SK-N-SH treated with all-trans-retinoic acid at 6 μM for 48 hours (cell line): ENCODE measurements around the gene SRP54.

ENCODE experiments used
- ATAC-seq: fragments of 200-7000 bp; cut with Tn5 transposase; 3 replicates; pipeline ENCODE4 v1.9.1; 2020; ENCODE audit warnings: mild to moderate bottlenecking, moderate library complexity
- ARNTL ChIP-seq: fragments of 450-650 bp; formaldehyde crosslinking; IDR thresholded peaks from 2 replicates; pipeline ENCODE4 v1.5.0; 2020; ENCODE audit warnings: low read depth, mild to moderate bottlenecking, moderate library complexity, borderline replicate concordance
- BACH2 ChIP-seq: fragments of 250-450 bp; sonication (Bioruptor Pico); IDR thresholded peaks from 2 replicates; pipeline ENCODE4 v1.9.0; 2021; ENCODE audit warnings: mild to moderate bottlenecking, borderline replicate concordance
- CREB5 ChIP-seq: fragments of 250-450 bp; sonication (Bioruptor Pico); IDR thresholded peaks from 2 replicates; pipeline ENCODE4 v1.5.1; 2020; ENCODE audit warnings: low read depth, mild to moderate bottlenecking, moderate library complexity
- CSDC2 ChIP-seq: fragments of 250-450 bp; sonication (Bioruptor Pico); IDR thresholded peaks from 2 replicates; pipeline ENCODE4 v1.5.0; 2020; ENCODE audit warnings: mild to moderate bottlenecking, moderate library complexity
- ESRRG ChIP-seq: fragments of 250-450 bp; sonication (Bioruptor Pico); IDR thresholded peaks from 2 replicates; pipeline ENCODE4 v1.6.1; 2021; ENCODE audit warnings: mild to moderate bottlenecking
- GLIS3 ChIP-seq: fragments of 250-450 bp; sonication (Bioruptor Pico); IDR thresholded peaks from 2 replicates; pipeline ENCODE4 v1.5.0; 2020; ENCODE audit warnings: mild to moderate bottlenecking, moderate library complexity
- POU6F1 ChIP-seq: fragments of 250-450 bp; sonication (Bioruptor Pico); IDR thresholded peaks from 2 replicates; pipeline ENCODE4 v1.8.0; 2021; ENCODE audit warnings: low read depth, mild to moderate bottlenecking, moderate library complexity, borderline replicate concordance
- RARB ChIP-seq: fragments of 250-450 bp; sonication (Bioruptor Pico); IDR thresholded peaks from 2 replicates; pipeline ENCODE4 v1.8.0; 2021; ENCODE audit warnings: mild to moderate bottlenecking, moderate library complexity
- SNAI2 ChIP-seq: fragments of 250-450 bp; sonication (Bioruptor Pico); IDR thresholded peaks from 2 replicates; pipeline ENCODE4 v1.5.0; 2020; ENCODE audit warnings: mild to moderate bottlenecking, moderate library complexity
- TCF4 ChIP-seq: fragments of 250-450 bp; sonication (Bioruptor Pico); IDR thresholded peaks from 2 replicates; pipeline ENCODE4 v1.8.0; 2021; ENCODE audit warnings: mild to moderate bottlenecking, moderate library complexity, borderline replicate concordance
- TOX ChIP-seq: fragments of 250-450 bp; sonication (Bioruptor Pico); IDR thresholded peaks from 2 replicates; pipeline ENCODE4 v1.8.0; 2021; ENCODE audit warnings: mild to moderate bottlenecking, moderate library complexity, borderline replicate concordance
- ZC3H10 ChIP-seq: fragments of 250-450 bp; sonication (Bioruptor Pico); IDR thresholded peaks from 2 replicates; pipeline ENCODE4 v1.5.1; 2021; ENCODE audit warnings: mild to moderate bottlenecking, moderate library complexity
- ZFP3 ChIP-seq: fragments of 250-450 bp; sonication (Bioruptor Pico); IDR thresholded peaks from 2 replicates; pipeline ENCODE4 v1.5.0; 2020; ENCODE audit warnings: mild to moderate bottlenecking, moderate library complexity
- ZFP30 ChIP-seq: fragments of 450-650 bp; formaldehyde crosslinking; IDR thresholded peaks from 2 replicates; pipeline ENCODE4 v1.5.0; 2022; ENCODE audit warnings: mild to moderate bottlenecking, moderate library complexity
- ZNF70 ChIP-seq: fragments of 450-650 bp; formaldehyde crosslinking; IDR thresholded peaks from 2 replicates; pipeline ENCODE4 v1.5.0; 2020; ENCODE audit warnings: mild to moderate bottlenecking, moderate library complexity
- ZNF8 ChIP-seq: fragments of 450-650 bp; formaldehyde crosslinking; IDR thresholded peaks from 2 replicates; pipeline ENCODE4 v1.5.0; 2020; ENCODE audit warnings: mild to moderate bottlenecking, moderate library complexity
- TF ChIP-seq, protein P1 (sequence below): fragments of 250-450 bp; sonication (Bioruptor Pico); IDR thresholded peaks from 2 replicates; pipeline ENCODE4 v1.5.1; 2021; ENCODE audit warnings: mild to moderate bottlenecking, moderate library complexity
- TF ChIP-seq, protein P2 (sequence below): fragments of 250-450 bp; sonication (Bioruptor Pico); IDR thresholded peaks from 2 replicates; pipeline ENCODE4 v1.8.0; 2020; ENCODE audit warnings: mild to moderate bottlenecking, moderate library complexity, borderline replicate concordance
- TF ChIP-seq, protein P3 (sequence below): fragments of 250-450 bp; sonication (Bioruptor Pico); IDR thresholded peaks from 2 replicates; pipeline ENCODE4 v1.5.0; 2020; ENCODE audit warnings: mild to moderate bottlenecking, moderate library complexity

The SRP54 gene

DNA sequence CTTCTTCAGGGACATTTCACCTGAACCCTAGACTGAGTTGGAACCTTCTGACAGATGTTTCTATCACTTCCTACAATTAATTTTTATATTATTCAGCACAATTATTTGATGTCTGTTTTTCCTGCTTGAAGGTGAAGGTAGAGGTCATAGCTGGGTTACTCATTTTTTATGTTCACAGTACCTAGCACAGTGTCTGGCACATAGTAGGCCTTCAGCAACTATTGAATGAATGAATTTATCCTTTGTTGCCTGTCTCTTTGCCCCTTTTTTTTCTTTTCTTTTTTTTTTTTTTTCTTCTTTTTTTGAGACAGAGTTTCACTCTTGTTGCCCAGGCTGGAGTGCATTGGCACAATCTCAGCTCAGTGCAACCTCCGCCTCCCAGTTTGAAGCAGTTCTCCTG, 33.8 kb downstream of the SRP54 start:
- ATAC-seq, result no peak
- no peak for TF ChIP-seq ZC3H10 (CRISPR knock-in tag)
- no peak for TF ChIP-seq ZNF8 (CRISPR knock-in tag)
- no peak for TF ChIP-seq RARB
- TF ChIP-seq, protein P1, sequence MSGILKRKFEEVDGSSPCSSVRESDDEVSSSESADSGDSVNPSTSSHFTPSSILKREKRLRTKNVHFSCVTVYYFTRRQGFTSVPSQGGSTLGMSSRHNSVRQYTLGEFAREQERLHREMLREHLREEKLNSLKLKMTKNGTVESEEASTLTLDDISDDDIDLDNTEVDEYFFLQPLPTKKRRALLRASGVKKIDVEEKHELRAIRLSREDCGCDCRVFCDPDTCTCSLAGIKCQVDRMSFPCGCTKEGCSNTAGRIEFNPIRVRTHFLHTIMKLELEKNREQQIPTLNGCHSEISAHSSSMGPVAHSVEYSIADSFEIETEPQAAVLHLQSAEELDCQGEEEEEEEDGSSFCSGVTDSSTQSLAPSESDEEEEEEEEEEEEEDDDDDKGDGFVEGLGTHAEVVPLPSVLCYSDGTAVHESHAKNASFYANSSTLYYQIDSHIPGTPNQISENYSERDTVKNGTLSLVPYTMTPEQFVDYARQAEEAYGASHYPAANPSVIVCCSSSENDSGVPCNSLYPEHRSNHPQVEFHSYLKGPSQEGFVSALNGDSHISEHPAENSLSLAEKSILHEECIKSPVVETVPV, result no peak
- no peak for TF ChIP-seq SNAI2
- no peak for TF ChIP-seq GLIS3
- no peak for TF ChIP-seq ZFP30 (CRISPR knock-in tag)
- no peak for TF ChIP-seq TCF4 (CRISPR knock-in tag)
- TF ChIP-seq TOX (CRISPR knock-in tag), result no peak
- no peak for TF ChIP-seq CREB5 (CRISPR knock-in tag)
- no peak for TF ChIP-seq CSDC2 (CRISPR knock-in tag)
- no peak for TF ChIP-seq ZNF70 (CRISPR knock-in tag)

DNA sequence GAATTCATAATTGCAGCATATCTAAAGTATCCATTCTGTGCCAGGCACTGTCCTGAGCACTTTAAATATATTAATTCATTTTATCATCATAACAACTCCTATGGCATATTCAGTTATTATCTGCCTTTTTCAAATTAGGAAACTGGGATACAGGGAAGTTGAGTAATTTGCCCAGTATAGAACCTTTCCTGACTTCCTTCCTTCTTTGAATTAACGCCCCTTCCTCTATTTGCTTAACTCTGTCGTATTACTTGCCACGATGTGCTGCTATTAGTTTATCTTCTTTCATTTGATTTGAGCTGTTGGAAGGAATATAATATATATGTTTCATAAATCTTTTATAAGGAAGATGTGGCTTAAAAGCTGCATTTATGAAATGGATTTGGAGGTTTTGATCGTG, 37.9 kb downstream of the SRP54 start:
- ATAC-seq, result no peak
- no peak for TF ChIP-seq TCF4 (CRISPR knock-in tag)
- TF ChIP-seq GLIS3, result no peak

DNA sequence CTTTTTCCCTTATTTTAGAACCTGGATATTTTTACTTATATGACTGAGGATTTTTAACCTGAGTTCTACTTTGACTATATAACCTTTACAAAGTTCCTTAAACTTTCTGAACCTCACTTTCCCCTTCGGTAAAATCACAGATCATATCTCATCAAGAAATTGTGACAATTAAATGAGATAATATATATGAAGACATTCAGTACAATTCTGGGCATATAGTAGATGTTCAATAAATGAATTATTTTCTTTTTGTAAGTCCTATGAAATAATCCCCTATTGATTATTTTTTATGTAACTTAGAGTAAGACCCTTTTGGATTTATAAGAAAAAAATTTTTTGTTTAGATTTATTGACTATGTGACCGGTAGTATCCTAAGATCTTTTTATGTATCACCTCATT, 45.6 kb downstream of the SRP54 start:
- ATAC-seq, result no peak
- TF ChIP-seq BACH2 (no peak), RARB (no peak), ZNF70 (CRISPR knock-in tag) (no peak), POU6F1 (CRISPR knock-in tag) (no peak), ZFP3 (CRISPR knock-in tag) (no peak), SNAI2 (no peak), ARNTL (CRISPR knock-in tag) (no peak), CSDC2 (CRISPR knock-in tag) (no peak), GLIS3 (no peak), TOX (CRISPR knock-in tag) (no peak), TCF4 (CRISPR knock-in tag) (no peak), CREB5 (CRISPR knock-in tag) (no peak), ESRRG (no peak), ZFP30 (CRISPR knock-in tag) (no peak)
- TF ChIP-seq, protein P2, sequence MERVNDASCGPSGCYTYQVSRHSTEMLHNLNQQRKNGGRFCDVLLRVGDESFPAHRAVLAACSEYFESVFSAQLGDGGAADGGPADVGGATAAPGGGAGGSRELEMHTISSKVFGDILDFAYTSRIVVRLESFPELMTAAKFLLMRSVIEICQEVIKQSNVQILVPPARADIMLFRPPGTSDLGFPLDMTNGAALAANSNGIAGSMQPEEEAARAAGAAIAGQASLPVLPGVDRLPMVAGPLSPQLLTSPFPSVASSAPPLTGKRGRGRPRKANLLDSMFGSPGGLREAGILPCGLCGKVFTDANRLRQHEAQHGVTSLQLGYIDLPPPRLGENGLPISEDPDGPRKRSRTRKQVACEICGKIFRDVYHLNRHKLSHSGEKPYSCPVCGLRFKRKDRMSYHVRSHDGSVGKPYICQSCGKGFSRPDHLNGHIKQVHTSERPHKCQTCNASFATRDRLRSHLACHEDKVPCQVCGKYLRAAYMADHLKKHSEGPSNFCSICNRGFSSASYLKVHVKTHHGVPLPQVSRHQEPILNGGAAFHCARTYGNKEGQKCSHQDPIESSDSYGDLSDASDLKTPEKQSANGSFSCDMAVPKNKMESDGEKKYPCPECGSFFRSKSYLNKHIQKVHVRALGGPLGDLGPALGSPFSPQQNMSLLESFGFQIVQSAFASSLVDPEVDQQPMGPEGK (CRISPR knock-in tag), result no peak
- TF ChIP-seq, protein P1, result no peak
- TF ChIP-seq, protein P3, sequence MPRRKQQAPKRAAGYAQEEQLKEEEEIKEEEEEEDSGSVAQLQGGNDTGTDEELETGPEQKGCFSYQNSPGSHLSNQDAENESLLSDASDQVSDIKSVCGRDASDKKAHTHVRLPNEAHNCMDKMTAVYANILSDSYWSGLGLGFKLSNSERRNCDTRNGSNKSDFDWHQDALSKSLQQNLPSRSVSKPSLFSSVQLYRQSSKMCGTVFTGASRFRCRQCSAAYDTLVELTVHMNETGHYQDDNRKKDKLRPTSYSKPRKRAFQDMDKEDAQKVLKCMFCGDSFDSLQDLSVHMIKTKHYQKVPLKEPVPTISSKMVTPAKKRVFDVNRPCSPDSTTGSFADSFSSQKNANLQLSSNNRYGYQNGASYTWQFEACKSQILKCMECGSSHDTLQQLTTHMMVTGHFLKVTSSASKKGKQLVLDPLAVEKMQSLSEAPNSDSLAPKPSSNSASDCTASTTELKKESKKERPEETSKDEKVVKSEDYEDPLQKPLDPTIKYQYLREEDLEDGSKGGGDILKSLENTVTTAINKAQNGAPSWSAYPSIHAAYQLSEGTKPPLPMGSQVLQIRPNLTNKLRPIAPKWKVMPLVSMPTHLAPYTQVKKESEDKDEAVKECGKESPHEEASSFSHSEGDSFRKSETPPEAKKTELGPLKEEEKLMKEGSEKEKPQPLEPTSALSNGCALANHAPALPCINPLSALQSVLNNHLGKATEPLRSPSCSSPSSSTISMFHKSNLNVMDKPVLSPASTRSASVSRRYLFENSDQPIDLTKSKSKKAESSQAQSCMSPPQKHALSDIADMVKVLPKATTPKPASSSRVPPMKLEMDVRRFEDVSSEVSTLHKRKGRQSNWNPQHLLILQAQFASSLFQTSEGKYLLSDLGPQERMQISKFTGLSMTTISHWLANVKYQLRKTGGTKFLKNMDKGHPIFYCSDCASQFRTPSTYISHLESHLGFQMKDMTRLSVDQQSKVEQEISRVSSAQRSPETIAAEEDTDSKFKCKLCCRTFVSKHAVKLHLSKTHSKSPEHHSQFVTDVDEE, result no peak
